HG02840 (cell line): ENCODE measurements around the gene VIPR2.

ENCODE experiments used
- ATAC-seq: cut with Tn5 transposase; IDR thresholded peaks from one replicate; pipeline ENCODE4 v1.9.1; 2021; ENCODE audit warnings: mild to moderate bottlenecking, moderate library complexity, moderate number of reproducible peaks; ENCODE audit not compliant: unreplicated experiment, low FRiP score

Gene VIPR2

GRCh38 chr7:159068893-159069448 lies 75.7 kb downstream of the VIPR2 start:
- ATAC-seq: no peak

- no peak for ATAC-seq
These were observed 76.2 kb downstream of the VIPR2 start for GRCh38 chr7:159068488-159068811.

- ATAC-seq: no peak
These were observed 76.8 kb downstream of the VIPR2 start for GRCh38 chr7:159067576-159068487.

GRCh38 chr7:159066816-159067575 lies 77.7 kb downstream of the VIPR2 start:
- ATAC-seq: no peak

GRCh38 chr7:159065852-159066480 lies 78.7 kb downstream of the VIPR2 start:
- no peak for ATAC-seq

GRCh38 chr7:159064816-159065510 lies 79.7 kb downstream of the VIPR2 start:
- ATAC-seq: no peak

- ATAC-seq: no peak
These were observed 80.4 kb downstream of the VIPR2 start for GRCh38 chr7:159064121-159064815.

GRCh38 chr7:159063046-159063840 lies 81.4 kb downstream of the VIPR2 start:
- ATAC-seq: no peak

- no peak for ATAC-seq
These were observed 82.1 kb downstream of the VIPR2 start for GRCh38 chr7:159062569-159062968.

- no peak for ATAC-seq
These were observed 82.9 kb downstream of the VIPR2 start for GRCh38 chr7:159061674-159062212.

- no peak for ATAC-seq
These were observed 83.5 kb downstream of the VIPR2 start for GRCh38 chr7:159061209-159061608.

GRCh38 chr7:159060440-159060839 lies 84.2 kb downstream of the VIPR2 start:
- no peak for ATAC-seq

- no peak for ATAC-seq
These were observed 85.0 kb downstream of the VIPR2 start for GRCh38 chr7:159059629-159060028.

- no peak for ATAC-seq
These were observed 87.0 kb downstream of the VIPR2 start for GRCh38 chr7:159057647-159058046.

- no peak for ATAC-seq
These were observed 87.9 kb downstream of the VIPR2 start for GRCh38 chr7:159056737-159057136.

GRCh38 chr7:159051916-159052315 lies 92.8 kb downstream of the VIPR2 start:
- no peak for ATAC-seq

GRCh38 chr7:159050704-159051103 lies 94.0 kb downstream of the VIPR2 start:
- no peak for ATAC-seq

GRCh38 chr7:159049266-159050025 lies 95.2 kb downstream of the VIPR2 start:
- ATAC-seq: no peak
